ENCODE measurements around the gene FRAT1. TPM values are rescaled to one million over a fixed set of nuclear protein-coding genes. Genes with fewer than 3 reads are reported as not detected.

Gene FRAT1
- total and polyA plus RNA-seq, 7 donors, result 0.61 to 3.9 (median 2.0) TPM

DNA sequence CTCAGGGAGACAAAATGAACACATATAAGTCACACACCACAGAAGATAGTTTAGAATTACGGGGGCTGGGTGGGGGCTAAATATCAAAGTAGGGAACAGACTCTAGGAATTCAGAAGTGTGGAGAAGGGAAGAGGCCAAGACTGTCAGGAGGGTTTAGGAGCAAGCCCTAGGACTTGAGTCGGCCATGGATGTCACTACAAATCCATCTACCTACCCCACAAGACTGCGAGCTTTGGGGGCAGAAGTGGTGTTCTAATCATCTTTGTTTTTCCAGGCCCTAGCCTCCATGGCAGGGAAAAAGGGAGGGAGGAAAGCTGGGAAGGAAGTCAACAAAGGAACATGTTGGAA, 20.9 kb upstream of the FRAT1 start:
- Histone ChIP-seq H3K9me3 (no peaks in the 10 kb centered on the region), H3K4me1 (no peaks in the 10 kb centered on the region), H3K27ac (no peak overlapping the region), H3K27me3 (ENCODE audit: insufficient read depth in 3 of 3, low read length in 2 of 3) (peaks cover 0 to 2% (median 0%) of the 10 kb centered on the region in 3 donors), H3K4me3 (no peak overlapping the region), H3K36me3 (ENCODE audit: insufficient read depth in 1 of 2, low read depth in 1 of 2) (no peaks in the 10 kb centered on the region)
- intact Hi-C loops (cut with DNase I), result no loop called here
- ATAC-seq (no peak), DNase-seq (no peak)
- WGBS, 3 donors, result 84 to 94% (median 86%) methylated on average over 3 of the region's 3 CpGs
- TF ChIP-seq, protein P1, sequence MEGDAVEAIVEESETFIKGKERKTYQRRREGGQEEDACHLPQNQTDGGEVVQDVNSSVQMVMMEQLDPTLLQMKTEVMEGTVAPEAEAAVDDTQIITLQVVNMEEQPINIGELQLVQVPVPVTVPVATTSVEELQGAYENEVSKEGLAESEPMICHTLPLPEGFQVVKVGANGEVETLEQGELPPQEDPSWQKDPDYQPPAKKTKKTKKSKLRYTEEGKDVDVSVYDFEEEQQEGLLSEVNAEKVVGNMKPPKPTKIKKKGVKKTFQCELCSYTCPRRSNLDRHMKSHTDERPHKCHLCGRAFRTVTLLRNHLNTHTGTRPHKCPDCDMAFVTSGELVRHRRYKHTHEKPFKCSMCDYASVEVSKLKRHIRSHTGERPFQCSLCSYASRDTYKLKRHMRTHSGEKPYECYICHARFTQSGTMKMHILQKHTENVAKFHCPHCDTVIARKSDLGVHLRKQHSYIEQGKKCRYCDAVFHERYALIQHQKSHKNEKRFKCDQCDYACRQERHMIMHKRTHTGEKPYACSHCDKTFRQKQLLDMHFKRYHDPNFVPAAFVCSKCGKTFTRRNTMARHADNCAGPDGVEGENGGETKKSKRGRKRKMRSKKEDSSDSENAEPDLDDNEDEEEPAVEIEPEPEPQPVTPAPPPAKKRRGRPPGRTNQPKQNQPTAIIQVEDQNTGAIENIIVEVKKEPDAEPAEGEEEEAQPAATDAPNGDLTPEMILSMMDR (IDR thresholded peaks at IDR 0.05), result no peak

DNA sequence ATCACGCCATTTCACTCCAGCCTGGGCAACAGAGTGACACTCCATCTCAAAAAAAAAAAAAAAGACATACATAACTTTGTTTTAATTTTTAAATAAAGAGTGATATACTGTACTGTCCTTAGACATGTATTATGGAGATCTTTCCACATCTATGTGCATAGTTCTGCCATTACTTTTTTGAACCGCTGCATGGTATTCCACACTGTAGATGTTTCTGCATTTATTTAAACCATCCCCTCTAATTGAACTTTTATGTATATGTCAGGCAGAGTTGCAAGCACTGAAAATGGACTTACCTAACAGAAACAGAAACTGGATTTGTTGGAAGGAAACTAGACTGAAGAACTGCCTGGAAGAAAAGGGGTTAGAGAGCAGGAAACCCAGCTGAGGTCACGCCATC, 18.1 kb upstream of the FRAT1 start:
- Histone ChIP-seq H3K36me3 (ENCODE audit: insufficient read depth in 1 of 2, low read depth in 1 of 2) (no peaks in the 10 kb centered on the region), H3K4me1 (no peaks in the 10 kb centered on the region), H3K4me3 (no peak overlapping the region), H3K9me3 (no peaks in the 10 kb centered on the region), H3K27ac (no peak overlapping the region), H3K27me3 (ENCODE audit: insufficient read depth in 3 of 3, low read length in 2 of 3) (peaks cover 0 to 2% (median 0%) of the 10 kb centered on the region in 3 donors)
- DNase-seq (no peak), ATAC-seq (no peak)
- intact Hi-C loops (cut with DNase I), result no loop called here
- WGBS, 3 donors, result 89 to 96% (median 93%) methylated on average over 3 of the region's 3 CpGs
- TF ChIP-seq, protein P1 (IDR thresholded peaks at IDR 0.05), result no peak

- no peaks in the 10 kb centered on the region for H3K4me1 ChIP-seq
- intact Hi-C loops (cut with DNase I), result no loop called here
- 89 to 92% (median 90%) methylated on average over 11 of the region's 11 CpGs for WGBS, 3 donors
- TF ChIP-seq, protein P1 (IDR thresholded peaks at IDR 0.05), result no peak
- no peak overlapping the region for H3K4me3 ChIP-seq
- no peaks in the 10 kb centered on the region for H3K9me3 ChIP-seq
- H3K27ac ChIP-seq, result no peak overlapping the region
- ATAC-seq (no peak), DNase-seq (no peak)
- H3K36me3 ChIP-seq (ENCODE audit: insufficient read depth in 1 of 2, low read depth in 1 of 2), result no peaks in the 10 kb centered on the region
- peaks cover 0 to 2% (median 0%) of the 10 kb centered on the region in 3 donors for H3K27me3 ChIP-seq (ENCODE audit: insufficient read depth in 3 of 3, low read length in 2 of 3)
Measured at GRCh38 chr10:97302088-97302791, 16.8 kb upstream of the FRAT1 start.

GRCh38 chr10:97307441-97307840, 11.6 kb upstream of the FRAT1 start:
- intact Hi-C loops (cut with DNase I), result no loop called here
- no peak overlapping the region for H3K4me3 ChIP-seq
- H3K9me3 ChIP-seq, result no peaks in the 10 kb centered on the region
- peaks cover 9% of the 10 kb centered on the region for H3K4me1 ChIP-seq
- DNase-seq (no peak), ATAC-seq (peak in 3 of 4 donors; percentile 3 to 42 (median 26))
- no peaks in the 10 kb centered on the region for H3K36me3 ChIP-seq (ENCODE audit: insufficient read depth in 1 of 2, low read depth in 1 of 2)
- 31 to 70% (median 59%) methylated on average over 1 of the region's 1 CpG for WGBS, 3 donors
- H3K27ac ChIP-seq, result peak overlapping the region; percentile 68
- no peaks in the 10 kb centered on the region for H3K27me3 ChIP-seq (ENCODE audit: insufficient read depth in 3 of 3, low read length in 2 of 3)
- TF ChIP-seq, protein P1 (IDR thresholded peaks at IDR 0.05), result no peak

Data from psoas muscle (tissue), 8 donors.